Body of pancreas (tissue), 4 donors: ENCODE data around the gene GUCY1B1. TPM values are rescaled to one million over a fixed set of nuclear protein-coding genes. Genes with fewer than 3 reads are reported as not detected.

Experiments
- ATAC-seq: fragments of 150-250 bp; one replicate; pipeline ENCODE4 v1.9.1; 2016
- DNase-seq, 4 donors: peaks; one replicate each; pipeline ENCODE4 v3.0.0-alpha.2; 2019
- H3K27ac ChIP-seq, 4 donors: fragments of 200-600 bp; sonication (generic); 1 replicate in 3 of 4; 2 replicates in 1 of 4; pipeline versions ENCODE4 v1.5.1 to v1.6.1; 2016 to 2019; ENCODE audit warnings: mild to moderate bottlenecking in 1 of 4, mixed read lengths in 1 of 4, moderate library complexity in 1 of 4
- H3K27me3 ChIP-seq, 2 donors: fragments of 200-600 bp; sonication (generic); one replicate each; pipeline ENCODE4 v1.6.0; 2016; ENCODE audit warnings: mild to moderate bottlenecking in 1 of 2
- H3K36me3 ChIP-seq, 2 donors: fragments of 200-600 bp; sonication (generic); replicated peaks in 1 of 2; 2 replicates each; pipeline ENCODE4 v1.5.1; 2016; ENCODE audit warnings: low read depth in 2 of 2; ENCODE audit not compliant: insufficient read depth in 1 of 2
- H3K4me1 ChIP-seq: fragments of 200-600 bp; sonication (generic); one replicate; pipeline ENCODE4 v1.6.0; 2016
- H3K4me3 ChIP-seq, 2 donors: fragments of 200-600 bp; sonication (generic); 1 replicate in 1 of 2; 2 replicates in 1 of 2; pipeline ENCODE4 v1.5.1; 2016 to 2019
- H3K9me3 ChIP-seq, 3 donors: fragments of 200-600 bp; sonication (generic); 1 replicate in 2 of 3; 2 replicates in 1 of 3; pipeline ENCODE4 v1.5.1; 2016
- POLR2A ChIP-seq, 3 donors: fragments of 450-650 bp; IDR thresholded peaks; one replicate each; pipeline ENCODE4 v1.6.1; 2016; ENCODE audit warnings: antibody characterized with exemption in 3 of 3, mild to moderate bottlenecking in 2 of 3
- WGBS, 2 donors: methylation state at CpG; one replicate each; pipeline ENCODE4 v1.1.5; 2017; 5-methylcytosine and 5-hydroxymethylcytosine counted together
- intact Hi-C: fragments of 100-400 bp; cut with DNase I; formaldehyde crosslinking; loops from one replicate; pipeline ENCODE4 v1.15.1; 2023
- total RNA-seq, 2 donors: library from RNA; depleted of rRNA; stranded (reverse); fragments of >200 nt; gene quantifications; one replicate each; pipeline ENCODE4 v1.1.0, GENCODE V29; 2016
- TF ChIP-seq, protein P1 (sequence below), 7 experiments: fragments of 450-650 bp in 4 of 7; fragments of 200-600 bp in 3 of 7; sonication (generic) in 3 of 7; IDR thresholded peaks; one replicate each; pipeline ENCODE4 v1.5.1; 2016 to 2019; ENCODE audit warnings: antibody characterized with exemption in 7 of 7

GUCY1B1 gene
- total RNA-seq, 2 donors from 2014 or later = 9.6 to 11.9 TPM

DNA sequence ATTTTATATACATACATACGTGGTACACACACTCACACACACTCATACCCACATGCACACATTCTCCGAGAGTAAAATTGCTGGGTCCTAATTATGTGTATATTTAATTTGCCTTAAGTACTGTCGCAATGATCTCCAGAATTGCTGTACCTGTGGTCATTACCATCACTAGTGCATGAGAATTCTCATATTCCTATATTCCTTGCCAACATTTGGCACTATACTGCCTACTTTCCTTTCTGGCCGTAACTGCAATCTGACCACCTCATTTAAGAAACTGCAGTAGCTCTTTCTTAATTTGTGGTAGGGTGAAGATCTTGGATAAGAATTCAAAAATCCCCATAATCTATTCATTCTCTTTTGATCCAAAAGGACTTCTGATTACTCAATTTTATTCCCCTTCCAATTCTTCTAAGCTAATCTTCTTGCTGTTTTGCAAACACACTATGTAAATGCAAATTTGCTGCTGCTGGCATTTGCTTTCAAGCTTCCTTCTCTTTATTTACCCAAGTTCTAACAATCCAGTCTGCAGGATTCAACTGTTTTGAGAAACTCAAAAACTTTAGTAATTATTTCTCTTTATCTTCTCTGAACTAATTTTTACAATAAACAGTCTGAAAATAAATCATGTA is 62.2 kb downstream of the GUCY1B1 start:
- TF ChIP-seq POLR2A (IDR thresholded peaks at IDR 0.05) = no peak
- TF ChIP-seq, protein P1, sequence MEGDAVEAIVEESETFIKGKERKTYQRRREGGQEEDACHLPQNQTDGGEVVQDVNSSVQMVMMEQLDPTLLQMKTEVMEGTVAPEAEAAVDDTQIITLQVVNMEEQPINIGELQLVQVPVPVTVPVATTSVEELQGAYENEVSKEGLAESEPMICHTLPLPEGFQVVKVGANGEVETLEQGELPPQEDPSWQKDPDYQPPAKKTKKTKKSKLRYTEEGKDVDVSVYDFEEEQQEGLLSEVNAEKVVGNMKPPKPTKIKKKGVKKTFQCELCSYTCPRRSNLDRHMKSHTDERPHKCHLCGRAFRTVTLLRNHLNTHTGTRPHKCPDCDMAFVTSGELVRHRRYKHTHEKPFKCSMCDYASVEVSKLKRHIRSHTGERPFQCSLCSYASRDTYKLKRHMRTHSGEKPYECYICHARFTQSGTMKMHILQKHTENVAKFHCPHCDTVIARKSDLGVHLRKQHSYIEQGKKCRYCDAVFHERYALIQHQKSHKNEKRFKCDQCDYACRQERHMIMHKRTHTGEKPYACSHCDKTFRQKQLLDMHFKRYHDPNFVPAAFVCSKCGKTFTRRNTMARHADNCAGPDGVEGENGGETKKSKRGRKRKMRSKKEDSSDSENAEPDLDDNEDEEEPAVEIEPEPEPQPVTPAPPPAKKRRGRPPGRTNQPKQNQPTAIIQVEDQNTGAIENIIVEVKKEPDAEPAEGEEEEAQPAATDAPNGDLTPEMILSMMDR (IDR thresholded peaks at IDR 0.05) = no peak
- ATAC-seq = no peak
- Histone ChIP-seq H3K36me3 (no peaks in the 10 kb centered on the region), H3K27ac (no peak overlapping the region), H3K9me3 (no peaks in the 10 kb centered on the region), H3K27me3 (no peaks in the 10 kb centered on the region), H3K4me1 (no peaks in the 10 kb centered on the region), H3K4me3 (no peak overlapping the region)
- DNase-seq = no peak
- intact Hi-C loops = no loop called here
- 76 to 81% methylated on average over 4 of the region's 4 CpGs for WGBS, 2 donors

GRCh38 chr4:155822572-155822971 is 63.8 kb downstream of the GUCY1B1 start:
- DNase-seq (no peak), ATAC-seq (no peak)
- intact Hi-C loops = no loop called here
- no peak overlapping the region for H3K27ac ChIP-seq
- 18 to 24% methylated on average over 3 of the region's 3 CpGs for WGBS, 2 donors
- H3K27me3 ChIP-seq = no peaks in the 10 kb centered on the region
- no peaks in the 10 kb centered on the region for H3K36me3 ChIP-seq
- no peaks in the 10 kb centered on the region for H3K9me3 ChIP-seq
- TF ChIP-seq, protein P1 (IDR thresholded peaks at IDR 0.05) = no peak
- no peak overlapping the region for H3K4me3 ChIP-seq
- no peaks in the 10 kb centered on the region for H3K4me1 ChIP-seq

- ATAC-seq = no peak
- intact Hi-C loops = no loop called here
- no peak for DNase-seq
These were observed 69.8 kb downstream of the GUCY1B1 start for GRCh38 chr4:155828628-155829027.

GRCh38 chr4:155832664-155833063 is 73.8 kb downstream of the GUCY1B1 start:
- ATAC-seq (no peak), DNase-seq (no peak)
- intact Hi-C loops = no loop called here
- no peaks in the 10 kb centered on the region for H3K9me3 ChIP-seq
- H3K4me1 ChIP-seq = no peaks in the 10 kb centered on the region
- no peak overlapping the region for H3K27ac ChIP-seq
- no peak for TF ChIP-seq POLR2A (IDR thresholded peaks at IDR 0.05)
- TF ChIP-seq, protein P1 (IDR thresholded peaks at IDR 0.05) = no peak
- no peaks in the 10 kb centered on the region for H3K36me3 ChIP-seq
- H3K4me3 ChIP-seq = no peak overlapping the region
- H3K27me3 ChIP-seq = no peaks in the 10 kb centered on the region

More at GRCh38 chr4:155828628-155829027, 69.8 kb downstream of the GUCY1B1 start:
- Histone ChIP-seq H3K4me3 (no peak overlapping the region), H3K36me3 (no peaks in the 10 kb centered on the region), H3K27me3 (no peaks in the 10 kb centered on the region), H3K9me3 (no peaks in the 10 kb centered on the region), H3K4me1 (no peaks in the 10 kb centered on the region), H3K27ac (no peak overlapping the region)
- TF ChIP-seq POLR2A (IDR thresholded peaks at IDR 0.05) = no peak
- TF ChIP-seq, protein P1 (IDR thresholded peaks at IDR 0.05) = no peak
- 75 to 88% methylated on average over 3 of the region's 3 CpGs for WGBS, 2 donors

- intact Hi-C loops = no loop called here
- ATAC-seq = no peak
- WGBS, 2 donors = 52 to 59% methylated on average over 1 of the region's 1 CpG
- H3K36me3 ChIP-seq = no peaks in the 10 kb centered on the region
- no peak overlapping the region for H3K27ac ChIP-seq
- TF ChIP-seq, protein P1 (IDR thresholded peaks at IDR 0.05) = no peak
- TF ChIP-seq POLR2A (IDR thresholded peaks at IDR 0.05) = no peak
- no peaks in the 10 kb centered on the region for H3K27me3 ChIP-seq
- DNase-seq = no peak
- H3K4me1 ChIP-seq = no peaks in the 10 kb centered on the region
- no peaks in the 10 kb centered on the region for H3K9me3 ChIP-seq
- no peak overlapping the region for H3K4me3 ChIP-seq
These were observed 78.5 kb downstream of the GUCY1B1 start for GRCh38 chr4:155837203-155837796.
